ENCODE data around the gene ARHGAP24.

Gene ARHGAP24

DNA sequence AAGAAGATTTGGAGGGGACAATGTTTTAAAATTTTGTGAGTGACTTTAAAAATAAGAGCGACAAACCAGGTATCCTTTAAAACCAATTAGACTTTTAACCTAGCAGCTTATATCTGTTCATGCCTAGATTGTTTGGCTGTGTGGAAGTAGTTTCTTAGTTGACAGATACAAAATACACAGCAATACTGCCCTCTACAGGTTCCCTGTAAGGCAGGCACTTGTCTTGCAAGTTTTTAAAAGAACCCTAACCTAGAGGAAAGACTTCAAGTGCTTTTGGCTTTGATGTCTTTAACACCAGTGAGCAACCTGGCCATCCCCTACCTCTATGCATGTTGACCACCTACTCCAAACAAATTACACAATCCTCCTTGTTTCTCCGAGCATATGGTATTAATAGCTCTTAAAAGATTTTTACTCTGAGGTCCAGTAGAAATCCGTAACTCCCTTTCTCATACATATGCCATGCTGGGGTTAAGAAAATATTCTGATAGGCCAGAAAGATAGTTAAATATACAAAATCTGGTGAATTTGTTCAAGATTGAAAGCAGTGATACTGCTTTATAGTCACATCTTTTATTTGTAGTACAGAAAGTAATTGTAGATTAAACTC lies 273.0 kb downstream of the ARHGAP24 start:
- DNase-seq = peak; percentile 75

DNA sequence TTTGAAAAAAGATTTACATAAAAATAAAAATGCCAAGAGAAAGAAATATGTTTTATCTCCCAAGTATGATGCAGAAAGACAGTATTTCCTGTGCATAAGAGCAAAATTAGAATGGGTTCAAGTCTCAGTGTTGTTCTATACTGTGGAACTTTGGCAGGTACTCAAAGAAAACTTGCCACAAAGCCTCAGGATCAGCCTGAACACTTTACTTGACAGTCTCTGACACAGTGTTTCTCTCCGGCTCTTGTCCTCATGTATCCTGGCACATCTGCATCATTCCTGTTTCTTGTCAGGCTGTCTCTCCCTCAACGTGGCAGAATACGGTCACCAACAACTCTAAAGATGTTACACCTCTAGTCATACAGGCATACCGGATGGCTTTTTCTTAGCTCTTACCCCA lies 273.7 kb downstream of the ARHGAP24 start:
- DNase-seq = no peak

DNA sequence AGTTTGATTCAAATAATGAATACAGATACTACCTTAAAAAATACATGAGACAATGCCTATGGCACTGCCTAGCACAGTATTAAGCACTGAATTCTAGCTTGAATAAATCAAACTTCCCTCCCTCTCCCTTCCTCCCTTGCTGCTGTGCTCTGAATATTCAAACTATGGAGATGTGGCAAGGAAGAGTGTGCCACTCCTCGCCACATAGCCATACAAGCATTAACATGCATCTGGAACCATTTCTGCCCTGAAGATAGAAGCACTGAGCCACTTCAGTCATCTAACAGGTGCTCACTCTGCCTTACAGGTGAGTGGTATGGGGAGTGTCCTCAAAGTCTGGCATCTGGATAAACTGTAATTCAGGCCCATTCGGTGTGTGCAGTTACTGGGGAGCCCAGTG lies 276.9 kb downstream of the ARHGAP24 start:
- no peak for DNase-seq

DNA sequence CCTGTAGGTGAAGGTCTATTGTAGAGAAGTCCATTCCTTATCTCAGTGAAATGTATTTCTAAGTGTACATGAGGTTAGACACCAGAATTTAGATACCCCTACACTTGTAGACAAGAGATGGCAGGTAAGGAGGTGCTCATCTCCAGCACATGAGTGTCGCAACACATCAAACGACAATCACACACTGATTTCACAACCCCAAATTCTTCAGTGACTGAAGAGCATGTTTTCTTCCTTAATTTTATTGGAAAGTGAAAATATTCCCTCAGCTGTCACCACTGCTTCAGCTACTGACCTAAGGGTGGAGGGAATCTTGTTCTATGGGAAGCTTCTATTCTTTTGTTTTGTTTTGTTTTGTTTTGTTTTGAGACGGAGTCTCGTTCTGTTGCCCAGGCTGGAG lies 280.3 kb downstream of the ARHGAP24 start:
- no peak for DNase-seq

DNA sequence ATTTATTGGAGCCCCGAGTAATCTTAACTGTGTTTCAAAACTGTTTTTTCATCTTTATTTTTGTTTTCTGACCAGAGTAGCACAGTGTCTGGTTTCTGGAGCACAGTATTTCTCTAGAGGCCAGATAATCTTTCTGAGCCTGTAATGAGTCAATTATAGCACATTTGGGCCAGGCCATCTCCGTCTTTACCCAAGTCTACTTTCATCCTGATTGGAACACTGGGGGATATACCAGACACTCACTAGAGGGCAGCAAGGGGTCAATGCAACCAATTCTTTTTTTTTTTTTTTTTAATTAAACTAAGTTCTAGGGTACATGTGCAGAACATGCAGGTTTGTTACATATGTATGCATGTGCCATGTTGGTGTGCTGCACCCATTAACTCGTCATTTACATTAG lies 282.0 kb downstream of the ARHGAP24 start:
- DNase-seq = no peak

DNA sequence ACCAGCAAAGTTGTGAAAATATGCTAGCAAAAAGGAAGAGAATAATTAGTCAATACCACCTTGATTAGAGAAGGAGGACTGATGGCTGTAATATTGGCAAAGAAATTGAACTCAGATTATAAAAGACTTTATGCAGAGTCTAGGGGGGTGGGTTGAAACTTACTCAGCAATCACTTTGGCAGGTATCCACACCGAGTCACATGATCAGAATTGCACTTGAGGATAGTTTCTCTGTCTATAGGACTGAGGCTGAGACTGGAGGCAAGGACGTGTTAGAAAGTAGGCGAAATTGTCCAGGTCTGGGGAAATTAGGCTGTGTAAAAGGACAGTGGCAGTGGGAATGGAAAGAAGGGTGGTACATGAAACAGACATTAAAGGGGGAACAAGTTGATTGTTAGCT lies 284.4 kb downstream of the ARHGAP24 start:
- no peak for DNase-seq

DNA sequence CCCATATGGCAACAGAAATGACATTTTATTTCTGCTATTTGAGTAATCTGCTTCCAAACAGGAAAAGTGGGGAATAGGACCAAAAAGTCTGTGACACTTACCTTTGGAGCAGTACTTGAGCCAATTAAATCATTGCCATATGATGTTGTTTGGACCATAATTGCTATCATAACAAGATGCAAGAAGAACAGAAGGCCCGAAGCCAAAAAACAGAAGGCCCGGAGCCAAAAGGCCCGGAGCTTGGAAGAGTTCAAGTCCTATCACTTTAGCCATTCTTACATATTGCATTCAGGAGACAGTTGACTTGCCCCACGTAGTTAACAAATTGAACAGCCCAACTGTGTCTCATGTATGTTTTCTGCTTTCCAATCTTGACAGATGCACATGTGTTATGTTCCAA lies 285.6 kb downstream of the ARHGAP24 start:
- no peak for DNase-seq

DNA sequence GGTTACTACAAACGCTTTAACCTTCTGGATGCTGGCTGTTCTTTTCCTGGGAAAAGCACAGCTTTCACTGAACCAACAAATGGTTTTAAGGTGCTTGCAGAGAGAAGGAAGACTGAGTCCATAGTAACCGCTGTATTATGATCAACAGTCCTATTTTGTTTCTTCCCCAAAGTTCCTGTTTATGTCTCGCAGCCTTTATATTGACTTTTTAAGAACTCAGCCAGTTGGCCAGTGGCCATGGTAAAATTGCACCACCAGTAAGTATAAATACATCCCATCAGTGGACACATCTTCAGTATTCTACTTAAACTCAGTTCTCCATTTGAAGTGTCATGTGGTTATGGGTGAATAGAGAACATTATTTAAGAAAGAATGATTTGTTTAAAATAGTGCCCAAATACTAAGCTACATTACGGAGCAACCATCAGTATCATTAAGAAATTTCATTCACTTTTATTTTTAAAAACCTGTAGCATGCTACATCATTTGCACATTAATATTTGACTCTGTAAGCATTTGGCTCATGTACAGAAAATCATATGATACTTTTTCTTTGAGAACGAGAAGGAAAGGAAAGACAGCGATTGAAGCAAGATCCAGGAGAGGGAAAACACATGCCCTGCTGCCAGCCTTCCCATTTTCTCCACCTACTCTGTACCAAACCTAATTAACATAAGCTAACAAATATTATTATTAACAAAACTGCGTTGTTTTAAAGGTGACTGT lies 287.0 kb downstream of the ARHGAP24 start:
- no peak for DNase-seq

DNA sequence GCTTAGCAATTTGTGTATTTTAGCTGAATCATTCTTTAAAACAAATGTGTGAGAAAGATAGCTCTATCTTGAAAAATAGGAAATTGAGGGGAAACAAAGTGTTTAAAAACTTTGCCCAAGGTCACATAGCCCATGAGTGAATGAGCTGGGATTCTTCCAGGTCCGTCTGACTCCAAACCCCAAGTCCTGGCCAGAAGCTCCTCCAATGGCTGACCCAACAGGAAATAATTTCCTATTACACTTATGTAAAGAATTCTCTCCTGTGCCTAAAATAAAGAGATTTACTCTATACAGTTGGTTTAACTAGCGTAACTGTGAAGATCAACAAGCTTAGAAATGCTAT lies 287.6 kb downstream of the ARHGAP24 start:
- no peak for DNase-seq

DNA sequence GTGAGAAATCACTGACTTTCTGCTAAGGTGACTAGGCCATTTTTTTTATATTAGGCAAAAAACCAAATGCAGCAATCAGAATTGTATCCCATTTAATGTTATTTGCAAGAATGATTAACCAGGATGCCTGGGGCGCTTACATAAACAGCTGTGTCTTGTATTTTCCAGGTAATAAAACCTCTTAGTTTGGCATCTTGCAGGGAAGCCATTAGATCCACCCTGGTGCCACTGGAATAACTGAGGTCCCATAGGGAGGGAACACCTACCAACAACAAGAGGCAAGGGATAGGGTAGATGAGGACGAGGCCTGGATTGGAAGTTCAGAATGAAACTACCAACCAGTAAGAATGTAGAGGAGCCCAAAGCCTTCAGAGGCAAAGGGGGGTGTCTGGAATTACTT lies 288.3 kb downstream of the ARHGAP24 start:
- DNase-seq = no peak

DNA sequence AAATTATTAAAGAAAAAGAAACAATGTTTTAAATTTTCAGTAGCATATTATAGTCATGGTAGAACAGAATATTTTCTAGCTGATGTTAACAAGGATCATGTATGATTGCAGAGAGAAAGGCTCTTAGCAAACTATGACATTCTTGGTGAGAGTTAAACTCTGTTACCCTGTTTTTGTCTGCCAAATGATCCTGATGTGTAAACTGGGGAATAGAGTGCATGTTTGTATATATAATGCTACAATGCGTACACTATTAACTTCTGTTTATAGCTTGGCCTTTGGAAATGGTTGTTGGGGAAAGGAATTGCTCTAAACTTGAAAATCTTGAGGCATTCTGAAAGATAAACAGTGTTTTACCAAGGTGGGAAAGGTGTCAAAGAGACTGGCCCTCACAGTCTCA lies 292.7 kb downstream of the ARHGAP24 start:
- no peak for DNase-seq

DNA sequence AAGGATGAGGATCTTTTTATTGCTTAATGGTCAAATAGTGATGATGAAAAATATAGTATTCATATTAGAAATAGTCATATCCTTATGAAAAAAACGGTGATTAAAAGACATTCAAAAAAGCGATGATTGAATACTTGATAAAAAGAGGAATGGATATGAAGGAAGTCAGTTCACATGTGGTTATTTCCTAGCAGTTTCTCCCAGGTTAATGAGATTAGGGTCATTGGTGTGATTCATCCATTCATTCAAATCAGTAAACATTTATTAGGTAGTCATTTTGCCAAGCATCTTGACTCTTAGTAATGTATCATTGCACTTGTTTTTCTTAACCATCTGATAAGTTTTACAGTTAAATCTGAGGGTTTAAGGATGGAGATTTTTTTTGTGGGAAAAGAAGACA lies 294.1 kb downstream of the ARHGAP24 start:
- no peak for DNase-seq

DNA sequence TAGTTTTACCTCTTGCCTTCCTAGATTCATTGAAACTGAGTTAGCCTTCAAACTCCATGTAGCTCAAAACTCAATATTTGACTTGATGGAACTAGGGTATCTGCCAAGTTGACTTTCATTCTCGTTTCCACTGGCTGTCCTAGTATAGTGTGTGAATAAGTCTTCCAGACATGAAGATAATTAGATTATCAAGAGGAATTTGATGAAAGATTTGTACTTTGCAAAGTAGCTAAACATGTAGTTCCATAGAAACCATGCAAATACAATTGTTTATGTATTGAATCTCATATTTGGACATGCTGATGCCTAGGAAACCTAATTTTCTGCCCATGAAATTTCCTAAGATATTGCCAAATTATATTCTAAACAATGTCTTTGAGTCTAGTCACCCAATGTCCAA lies 297.5 kb downstream of the ARHGAP24 start:
- no peak for DNase-seq

DNA sequence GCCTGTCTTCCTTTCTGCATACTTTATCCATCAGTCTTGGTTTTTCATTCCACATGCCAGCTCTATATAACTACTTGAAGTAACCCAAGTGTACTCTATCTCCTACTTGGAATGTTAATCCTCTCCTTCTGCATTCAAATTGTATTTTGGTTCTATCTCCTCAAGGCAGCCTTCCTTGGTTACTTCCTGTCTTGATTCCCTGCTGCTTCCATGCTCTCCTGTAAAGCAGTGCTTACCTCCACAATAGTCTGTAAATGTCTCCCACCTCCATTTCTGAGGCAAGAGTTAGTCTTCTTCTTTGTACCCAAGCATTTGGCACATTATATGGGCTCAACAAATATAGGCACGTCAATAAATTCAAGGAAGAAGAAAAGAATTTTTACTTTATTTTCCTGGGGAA lies 298.4 kb downstream of the ARHGAP24 start:
- DNase-seq = no peak

DNA sequence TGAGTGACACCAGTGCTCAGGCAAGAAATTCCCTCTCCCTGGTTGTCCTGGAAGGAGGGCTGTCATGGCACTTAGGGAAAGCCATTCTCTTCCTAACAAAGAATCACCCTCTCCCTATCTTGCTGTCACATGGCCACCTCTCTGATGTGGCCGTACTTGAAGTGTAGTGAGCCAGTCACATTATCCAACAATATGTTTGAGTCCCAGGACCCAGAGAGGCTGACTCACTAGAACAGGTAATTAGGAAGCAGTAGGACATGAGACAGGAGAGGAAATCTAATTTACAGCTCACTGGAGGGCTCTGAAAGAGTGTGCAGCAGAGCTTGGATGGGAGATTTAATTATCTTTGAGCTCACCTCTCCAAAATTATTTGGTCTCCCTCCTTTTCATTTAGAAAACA lies 299.1 kb downstream of the ARHGAP24 start:
- peak; percentile 20 for DNase-seq

DNA sequence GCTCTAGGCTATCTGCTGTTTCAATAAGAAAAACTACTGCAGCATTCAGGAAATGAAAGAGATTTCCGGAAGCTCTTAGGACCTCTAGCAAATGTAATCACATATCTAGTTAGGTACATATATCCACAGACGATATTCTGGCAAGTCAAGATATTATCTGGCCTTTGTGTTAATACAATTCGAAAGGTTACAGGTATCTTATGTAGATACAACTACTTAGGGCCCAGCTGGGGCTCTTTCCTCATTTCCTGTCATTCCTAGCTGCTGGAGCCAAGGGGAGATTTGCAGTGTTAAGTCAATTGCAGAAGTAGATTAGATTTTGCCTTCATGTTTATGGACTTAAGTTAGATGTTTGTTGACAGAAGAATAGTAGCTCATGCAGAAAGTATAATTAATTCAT lies 299.5 kb downstream of the ARHGAP24 start:
- no peak for DNase-seq

DNA sequence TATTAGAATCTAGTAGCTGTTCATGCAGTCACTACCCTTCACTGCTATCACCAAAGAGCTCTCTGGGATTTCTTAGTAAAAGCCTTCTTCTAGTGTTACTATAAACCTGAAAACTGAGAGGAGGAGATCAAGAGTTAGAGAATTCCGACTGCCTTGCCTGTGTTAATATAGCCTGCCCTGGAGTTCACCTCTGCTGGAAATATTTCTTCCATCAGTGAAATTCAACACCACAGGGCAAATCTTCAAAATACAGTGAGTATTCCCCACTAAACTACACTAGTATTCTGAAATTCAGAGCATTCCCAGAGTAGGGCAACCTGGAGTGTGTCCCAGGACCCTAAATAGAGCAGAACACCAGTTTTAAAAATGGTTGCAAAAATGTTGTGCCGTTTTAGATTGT lies 301.1 kb downstream of the ARHGAP24 start:
- DNase-seq = no peak

DNA sequence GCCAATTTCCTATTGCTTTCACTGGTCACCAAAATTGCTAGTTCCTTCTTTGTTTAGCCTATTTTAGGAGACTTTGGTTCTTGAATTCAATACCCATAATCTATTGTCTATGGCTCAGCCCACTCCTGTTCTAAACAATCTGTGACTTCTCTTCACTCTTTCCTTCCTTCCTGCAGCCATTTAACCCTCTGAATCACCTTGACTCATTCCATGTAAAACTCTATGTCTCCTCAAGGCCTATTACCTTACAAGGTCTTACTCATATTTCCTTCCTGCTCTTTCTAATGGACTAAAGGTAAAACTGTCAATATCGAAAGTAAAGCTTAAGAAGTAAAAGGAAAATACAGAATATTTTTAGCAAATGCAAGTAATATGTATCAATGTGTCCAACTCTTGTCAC lies 301.6 kb downstream of the ARHGAP24 start:
- DNase-seq = no peak

DNA sequence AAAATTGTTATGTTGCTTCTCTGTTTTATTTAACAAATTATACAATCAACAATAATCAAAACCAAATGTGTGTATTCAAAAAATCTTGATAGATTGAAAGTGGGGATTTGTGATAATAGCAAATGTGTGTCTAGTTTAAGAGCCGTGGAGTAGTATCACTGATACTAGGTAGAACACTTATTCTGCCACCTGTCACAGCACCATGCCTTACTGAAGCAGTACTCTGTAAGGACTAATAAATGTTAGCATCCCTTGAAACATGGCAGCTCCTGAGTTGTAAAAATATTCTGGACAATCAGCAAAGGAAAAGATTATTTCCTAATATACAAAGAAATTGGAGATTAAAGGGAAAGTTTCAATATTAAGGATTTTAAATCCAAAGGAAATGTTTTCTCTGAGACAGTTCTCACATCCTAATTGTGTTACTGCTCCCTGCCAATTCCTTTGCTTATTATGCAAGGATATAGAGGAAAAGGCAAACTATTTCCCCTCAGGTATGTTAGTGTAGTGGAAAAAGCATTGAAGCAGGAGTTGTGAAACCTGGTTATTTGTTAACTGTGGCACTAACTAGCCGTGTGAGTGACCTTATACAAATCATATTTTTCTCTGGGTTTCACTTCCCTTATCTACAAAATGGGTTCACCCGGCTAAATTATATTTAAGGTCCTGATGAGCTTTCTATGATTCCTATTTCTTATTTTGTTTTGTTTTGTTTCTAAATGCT lies 303.1 kb downstream of the ARHGAP24 start:
- no peak for DNase-seq

DNA sequence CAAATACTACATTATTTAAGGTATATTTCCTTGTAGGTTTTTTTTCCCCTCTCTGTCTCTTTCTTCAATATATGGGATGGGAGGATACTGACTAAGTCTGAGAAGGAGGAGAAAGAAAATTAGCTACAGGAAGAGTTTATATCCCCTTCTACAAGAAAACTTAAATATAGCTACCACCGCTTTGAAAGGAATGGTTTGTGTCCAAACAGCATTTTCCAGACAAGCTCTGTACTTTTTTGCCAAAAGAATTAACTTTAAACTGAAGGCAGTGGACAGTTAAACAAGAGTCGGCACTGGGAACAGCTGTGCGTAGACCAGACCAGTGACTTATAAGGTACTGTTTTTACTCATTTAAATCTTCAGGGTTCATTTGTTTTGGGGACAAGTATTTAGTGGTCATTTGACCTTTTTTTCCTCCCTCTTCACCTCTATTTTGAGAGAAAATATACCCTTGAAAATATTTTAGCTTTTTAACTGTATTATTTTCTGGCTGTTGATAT lies 303.7 kb downstream of the ARHGAP24 start:
- DNase-seq = no peak

DNA sequence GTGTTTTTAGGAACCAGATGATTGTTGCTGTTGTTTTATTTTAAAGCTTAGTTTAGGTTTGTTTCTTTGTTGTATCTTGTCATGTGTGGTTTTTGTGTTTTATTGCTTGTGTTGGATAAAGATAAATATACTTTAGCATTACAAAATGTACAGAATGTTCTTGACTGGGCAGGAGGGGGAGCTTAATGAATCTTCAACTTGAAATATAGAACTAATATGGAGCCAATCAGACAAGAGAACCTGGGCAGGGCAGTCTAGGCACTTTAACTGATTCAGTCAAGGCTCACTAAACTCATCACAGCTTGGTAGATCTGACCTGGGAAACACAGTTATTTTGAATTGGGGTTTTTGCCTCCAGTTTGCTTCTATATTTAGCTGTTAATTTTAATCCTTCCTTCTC lies 304.2 kb downstream of the ARHGAP24 start:
- no peak for DNase-seq

DNA sequence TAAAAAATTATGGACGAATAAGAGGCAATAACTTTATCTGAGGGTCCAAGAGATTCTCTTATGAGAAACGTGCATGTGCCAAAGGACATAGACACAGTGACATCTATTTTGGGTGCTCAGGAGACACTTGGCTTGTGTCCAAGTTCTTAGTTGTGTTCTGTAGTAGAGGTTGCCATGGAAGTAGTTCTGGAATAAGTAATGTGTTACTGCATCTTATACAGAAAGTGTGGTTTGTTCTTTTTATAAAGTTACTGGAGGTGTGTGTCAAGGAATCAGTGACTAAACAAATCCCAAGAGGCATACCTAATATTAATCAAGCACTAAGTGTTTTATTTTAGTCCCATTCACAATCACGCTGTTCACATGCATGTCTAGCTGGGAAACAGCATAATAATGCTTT lies 305.7 kb downstream of the ARHGAP24 start:
- peak; percentile 42 for DNase-seq

DNA sequence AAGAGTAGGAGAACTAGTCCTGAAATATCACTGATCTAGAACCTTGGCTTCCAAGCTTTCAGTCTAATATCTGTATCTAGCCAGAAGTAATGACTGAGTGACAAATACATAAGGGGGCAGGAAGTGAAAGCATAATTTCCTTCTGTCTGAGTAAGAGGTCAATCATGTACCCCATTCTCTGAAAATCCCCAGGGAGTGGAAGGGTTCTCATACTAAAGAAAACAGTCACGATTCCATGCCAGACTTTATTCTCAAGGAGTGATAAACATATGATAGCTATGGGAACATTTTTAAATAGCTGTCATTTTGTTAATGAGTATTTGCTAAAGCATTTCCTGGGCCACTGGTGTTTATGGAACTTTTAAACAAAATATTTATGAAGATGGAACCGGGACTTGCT lies 308.5 kb downstream of the ARHGAP24 start:
- DNase-seq = no peak

DNA sequence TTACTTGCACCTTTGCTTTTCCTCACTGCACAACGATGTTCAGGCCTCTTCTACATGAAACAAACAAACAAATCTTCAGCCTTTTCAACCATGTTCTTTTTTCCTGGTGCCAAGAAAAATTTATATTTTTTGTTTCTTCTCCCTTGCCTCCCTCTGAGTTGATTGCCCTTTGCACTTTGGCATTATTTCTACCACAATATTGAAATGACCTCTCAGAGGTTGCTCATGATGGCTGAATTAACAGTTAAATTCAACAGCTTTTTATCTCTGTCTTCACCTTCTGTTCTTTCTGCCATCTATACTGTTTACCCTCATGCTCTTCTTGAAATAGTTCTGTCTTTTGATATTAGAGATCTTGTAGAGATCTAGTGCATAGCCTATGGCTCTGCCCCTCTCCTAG lies 308.9 kb downstream of the ARHGAP24 start:
- DNase-seq = no peak
